Uterus (tissue), 2 donors: ENCODE results near the gene GFRA4.

ENCODE experiments used
- CTCF ChIP-seq, 4 experiments: fragments of 200-600 bp in 2 of 4; fragments of 450-650 bp in 2 of 4; sonication (generic) in 2 of 4; IDR thresholded peaks; one replicate each; pipeline ENCODE4 v1.5.1; 2016 to 2019; ENCODE audit warnings: antibody characterized with exemption in 4 of 4, mild to moderate bottlenecking in 2 of 4, moderate library complexity in 1 of 4
- POLR2A ChIP-seq, 2 donors: fragments of 450-650 bp; IDR thresholded peaks; one replicate each; pipeline ENCODE4 v1.6.1; 2016; ENCODE audit warnings: antibody characterized with exemption in 2 of 2, mild to moderate bottlenecking in 1 of 2, moderate library complexity in 1 of 2

- TF ChIP-seq CTCF (IDR thresholded peaks at IDR 0.05) (no peak), POLR2A (IDR thresholded peaks at IDR 0.05) (peak in 1 of 2 donors; percentile 11)
These were observed 16.8 kb upstream of the GFRA4 start for GRCh38 chr20:3679749-3680700.
